NCI-H1436 treated with DMSO at 0.1 percent for 48 hours (cell line): ENCODE measurements around the gene STK10.

Experiments
- DNase-seq: peaks from one replicate; lab custom pipeline; 2025; lab: John Stamatoyannopoulos, UW

Gene STK10

DNA sequence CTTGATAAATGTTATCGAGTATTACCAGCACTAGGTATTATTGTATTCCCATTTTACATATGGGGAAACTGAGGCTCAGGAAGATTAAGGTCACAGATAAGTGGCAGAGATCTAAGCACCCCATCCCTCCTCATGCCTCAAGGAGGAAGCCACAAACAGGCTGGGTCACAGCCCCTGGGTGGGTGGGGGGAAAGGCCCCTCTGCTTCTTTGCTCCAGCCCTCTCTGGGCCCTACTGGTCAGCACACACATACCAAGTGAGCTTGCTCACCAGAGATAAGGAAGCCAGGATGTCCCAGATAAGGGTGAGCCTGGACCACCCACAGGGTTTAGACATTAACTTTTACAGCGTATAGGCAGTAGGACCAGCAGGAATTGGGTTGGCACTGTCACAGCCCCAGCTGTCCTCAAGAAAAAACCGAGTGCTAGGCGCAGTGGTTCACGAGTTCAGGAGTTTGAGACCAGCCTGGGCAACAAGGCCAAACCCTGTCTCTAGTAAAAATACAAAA, 45.3 kb downstream of the STK10 start:
- DNase-seq, result no peak

DNA sequence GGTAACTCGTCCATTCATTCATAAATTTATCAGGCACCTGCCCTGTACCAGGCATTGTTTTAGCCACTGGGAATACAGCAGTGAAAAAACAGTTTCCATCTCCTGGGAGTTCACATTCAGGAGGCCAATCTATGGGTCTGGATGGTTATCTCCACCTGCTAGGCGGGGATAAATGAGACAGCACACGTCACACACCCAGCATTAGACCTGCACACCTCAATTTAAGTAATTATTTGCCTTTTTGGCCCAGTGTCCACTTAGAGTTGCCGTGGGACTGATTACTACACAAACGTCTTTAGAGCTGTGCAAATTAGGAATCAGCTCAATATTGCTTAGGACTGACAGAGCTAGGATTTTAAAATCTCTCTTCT, 46.1 kb downstream of the STK10 start:
- DNase-seq, result peak; percentile 34

DNA sequence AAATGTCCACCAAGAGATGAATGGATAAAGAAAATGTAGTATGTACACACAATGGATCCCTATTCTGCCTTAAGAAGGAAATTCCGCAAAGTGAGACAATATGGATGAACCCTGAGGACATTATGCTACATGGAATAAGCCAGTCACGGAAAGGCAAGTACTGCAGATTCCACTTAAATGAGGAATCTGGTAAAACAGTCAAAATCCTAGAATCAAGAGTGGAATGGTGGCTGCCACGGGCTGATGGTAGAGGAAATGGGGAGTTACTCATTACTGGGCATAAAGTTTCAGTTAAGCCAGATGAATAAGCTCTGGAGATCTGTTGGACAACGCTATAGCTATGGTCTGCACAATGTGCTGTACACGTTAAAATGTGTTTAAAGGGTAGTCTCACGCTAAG, 47.2 kb downstream of the STK10 start:
- DNase-seq, result no peak

DNA sequence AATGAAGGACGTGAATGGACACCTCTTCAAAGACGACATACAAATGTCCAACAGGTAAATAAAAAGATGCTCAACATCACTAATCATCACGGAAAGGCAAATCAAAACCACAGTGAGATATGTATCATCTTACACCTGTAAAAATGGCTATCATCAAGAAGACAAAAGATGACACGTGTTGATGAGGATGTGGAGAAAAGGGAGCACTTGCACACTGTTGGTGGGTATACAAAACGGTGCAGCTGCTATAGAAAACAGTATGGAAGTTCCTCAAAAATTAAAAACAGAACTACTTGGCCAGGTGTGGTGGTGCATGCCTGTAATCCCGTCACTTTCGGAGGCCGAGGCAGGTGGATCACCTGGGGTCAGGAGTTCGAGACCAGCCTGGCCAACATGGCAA, 47.9 kb downstream of the STK10 start:
- no peak for DNase-seq

DNA sequence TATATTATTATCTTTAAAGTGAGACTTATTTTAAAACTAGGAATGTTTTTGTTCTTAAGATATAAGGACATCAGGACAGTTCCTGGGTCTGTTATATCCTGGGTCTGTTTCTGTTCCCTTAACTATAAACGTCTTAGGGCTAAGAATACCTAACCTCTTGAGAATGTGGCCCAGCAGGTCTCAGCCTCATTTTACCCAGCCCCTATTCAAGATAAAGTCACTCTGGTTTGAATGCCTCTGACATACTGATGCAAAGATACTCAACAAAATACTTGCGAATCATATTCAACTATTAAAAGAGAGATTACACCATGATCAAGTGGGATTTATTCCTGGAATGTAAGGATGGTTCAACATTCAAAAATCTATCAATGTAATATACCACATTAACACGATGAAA, 51.0 kb downstream of the STK10 start:
- DNase-seq, result no peak

DNA sequence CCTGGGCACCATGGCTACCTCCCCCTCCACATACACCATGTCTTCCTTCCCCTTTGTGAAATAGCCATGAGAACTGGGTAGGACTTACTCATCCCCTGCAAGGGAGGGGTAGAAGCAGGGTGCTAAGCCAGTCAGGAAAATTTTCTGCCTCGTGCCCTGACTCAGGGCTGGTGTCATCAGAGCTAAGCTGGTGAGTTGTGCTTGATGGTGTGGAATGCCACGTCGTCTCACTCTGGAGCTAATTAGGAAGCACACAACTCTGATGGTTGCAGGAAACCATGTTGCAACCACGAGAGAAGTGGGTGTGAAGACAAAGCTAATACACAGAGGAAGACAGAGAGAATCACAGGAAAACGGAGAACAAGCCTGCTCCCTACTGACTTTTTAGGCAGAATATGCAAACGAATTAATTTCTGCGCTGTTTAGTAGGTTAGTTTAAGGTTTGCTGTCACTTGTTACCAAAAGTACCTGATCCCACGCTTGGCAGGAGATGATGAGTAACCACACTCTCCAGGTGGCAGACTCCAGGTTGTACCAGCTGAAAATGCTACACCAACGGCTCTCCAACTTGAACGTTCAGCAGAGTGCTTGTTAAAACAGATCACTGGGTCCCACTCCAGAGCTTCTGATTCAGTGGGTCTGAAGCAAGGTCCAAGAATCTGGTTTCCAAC, 54.5 kb downstream of the STK10 start:
- no peak for DNase-seq

DNA sequence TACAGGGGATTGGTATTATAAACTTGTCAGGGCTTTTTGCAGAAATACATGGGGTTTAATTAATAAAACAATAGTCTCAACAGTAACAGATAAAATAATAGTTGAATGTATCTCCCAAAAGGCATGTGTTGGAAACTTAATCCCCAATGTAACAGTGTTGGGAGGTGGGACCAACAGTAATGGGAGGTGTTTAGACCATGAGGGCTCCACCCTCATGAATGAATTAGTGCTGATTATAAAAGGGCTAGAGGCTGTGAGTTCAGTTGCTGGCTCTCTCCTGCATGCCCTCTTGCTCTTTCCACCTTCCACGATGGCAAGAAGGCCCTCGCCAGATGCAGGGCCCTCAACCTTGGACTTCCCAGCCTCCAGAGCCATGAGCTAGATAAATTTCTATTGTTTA, 56.3 kb downstream of the STK10 start:
- DNase-seq, result no peak

DNA sequence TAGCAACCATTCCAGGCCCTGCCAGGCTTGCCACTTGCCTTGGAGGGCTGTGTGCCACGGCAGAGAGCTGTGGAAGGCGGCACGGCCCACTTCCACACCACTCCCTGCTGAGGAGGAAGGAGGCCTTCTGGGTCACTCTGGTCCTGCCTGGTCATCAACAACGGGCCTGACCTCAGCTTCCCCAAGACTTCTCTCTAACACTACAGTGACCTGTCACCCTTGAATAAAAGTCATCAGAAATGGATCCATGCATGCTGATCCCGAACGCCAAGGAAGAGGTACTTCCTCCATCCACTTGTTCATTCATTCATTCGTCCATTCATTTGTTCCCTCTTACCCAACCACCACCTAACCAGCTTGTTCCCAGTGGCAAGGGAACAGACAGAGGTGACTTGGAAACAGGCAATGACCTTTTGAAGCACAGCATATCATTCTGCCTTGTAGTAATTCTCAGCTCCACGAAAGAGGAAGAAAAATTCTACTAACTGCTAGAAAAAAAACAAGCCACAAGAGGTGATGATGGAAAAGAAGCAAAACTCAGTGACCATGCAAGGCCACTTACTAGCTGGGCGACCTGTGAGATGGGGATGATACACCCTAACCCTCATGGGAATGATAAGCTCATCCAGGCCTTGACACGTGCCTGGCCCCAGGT, 58.6 kb downstream of the STK10 start:
- no peak for DNase-seq

DNA sequence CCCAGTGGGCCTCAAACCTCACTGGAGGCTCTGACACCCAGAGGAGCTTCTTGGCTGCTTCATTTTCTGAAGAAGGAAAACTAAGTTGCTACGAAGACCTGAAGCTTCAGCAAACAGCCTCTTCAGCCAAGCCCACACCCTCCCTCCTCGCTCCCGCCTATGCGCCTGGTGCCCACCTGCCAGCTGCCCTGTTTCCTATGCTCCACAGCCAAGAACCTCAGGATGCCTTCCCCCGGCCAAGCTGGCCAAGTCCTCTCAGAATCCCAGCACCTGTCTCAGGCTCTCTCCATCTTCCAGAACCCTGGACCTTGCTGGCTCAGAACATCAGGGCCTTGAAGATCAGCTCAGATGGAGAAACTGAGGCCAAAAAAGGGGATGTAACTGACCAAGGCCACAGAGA, 60.4 kb downstream of the STK10 start:
- no peak for DNase-seq

DNA sequence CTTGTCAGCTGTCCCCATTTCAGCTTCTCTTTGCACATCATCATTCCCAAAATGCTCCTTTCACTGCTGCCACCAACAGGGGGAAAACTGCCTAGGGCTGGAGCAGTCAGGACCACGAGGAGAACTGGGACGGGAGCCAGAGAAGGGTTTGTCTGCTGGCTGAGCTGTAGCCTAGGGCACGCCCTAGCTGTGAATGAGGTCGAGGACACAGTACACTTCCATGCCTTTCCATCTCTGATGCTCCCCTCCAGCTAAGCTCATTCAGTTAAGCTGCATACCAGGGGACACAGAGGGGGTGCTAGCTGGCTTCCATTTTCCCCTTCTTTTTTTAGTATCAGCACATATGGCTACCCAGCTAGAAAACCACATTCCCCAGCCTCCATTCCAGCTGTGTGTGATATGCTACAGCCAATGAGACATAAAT, 64.7 kb downstream of the STK10 start:
- no peak for DNase-seq

DNA sequence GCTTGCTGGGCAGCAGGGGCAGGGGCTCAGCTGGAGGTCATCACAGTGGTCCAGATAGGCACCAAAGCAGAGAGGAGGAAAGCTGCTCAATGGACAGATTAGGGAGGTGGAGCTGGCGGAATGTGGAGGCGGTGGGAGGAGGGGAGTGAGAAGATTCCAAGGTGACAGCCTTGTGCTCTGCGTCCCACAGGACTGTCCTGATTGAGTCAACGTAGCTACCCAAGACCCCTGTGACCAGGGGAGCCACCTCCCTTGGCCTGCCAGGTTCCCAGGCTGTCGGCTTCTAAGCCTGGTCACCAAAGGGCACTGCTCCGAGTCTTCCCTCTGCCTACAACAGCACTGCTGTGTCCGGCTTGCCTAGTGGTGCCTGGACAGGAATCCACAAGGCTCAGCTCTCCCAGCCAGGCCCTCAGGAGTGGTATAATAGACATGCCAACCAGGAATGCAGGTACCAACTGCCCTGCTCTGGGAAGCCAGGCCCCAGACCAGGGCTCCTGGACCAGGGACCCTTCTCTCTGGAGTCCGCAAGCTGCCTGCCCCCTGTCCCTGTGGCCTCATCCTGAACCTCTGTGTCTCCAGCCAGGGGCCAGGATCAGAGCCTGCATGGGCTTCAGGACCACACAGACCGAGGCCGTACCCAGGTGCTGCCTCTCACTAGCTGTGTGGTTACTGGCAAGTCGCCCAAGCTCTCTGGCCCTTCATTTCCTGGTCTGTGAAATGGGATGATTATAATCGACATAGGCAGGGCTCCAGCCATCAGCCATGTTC, 67.9 kb downstream of the STK10 start:
- DNase-seq, result no peak

DNA sequence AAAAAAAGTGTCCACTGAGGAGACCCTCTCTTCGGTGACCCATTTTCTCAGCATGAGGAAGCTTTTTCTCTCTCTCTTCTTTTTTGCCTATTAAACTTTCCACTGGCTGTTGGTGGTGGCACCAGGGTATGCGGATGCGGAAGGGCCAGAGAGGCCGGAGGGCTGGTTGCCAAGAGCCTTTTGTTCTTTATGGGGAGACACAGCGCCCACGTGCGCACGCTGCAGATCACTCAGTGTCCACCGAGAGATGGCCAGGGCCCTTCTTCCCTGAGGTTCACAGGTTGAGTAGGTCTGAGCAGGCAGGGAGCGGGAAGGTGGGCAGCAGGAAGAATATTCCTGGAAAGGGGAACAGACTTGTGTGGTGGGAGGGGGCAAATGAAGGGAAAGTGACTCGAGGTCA, 69.1 kb downstream of the STK10 start:
- DNase-seq, result no peak

DNA sequence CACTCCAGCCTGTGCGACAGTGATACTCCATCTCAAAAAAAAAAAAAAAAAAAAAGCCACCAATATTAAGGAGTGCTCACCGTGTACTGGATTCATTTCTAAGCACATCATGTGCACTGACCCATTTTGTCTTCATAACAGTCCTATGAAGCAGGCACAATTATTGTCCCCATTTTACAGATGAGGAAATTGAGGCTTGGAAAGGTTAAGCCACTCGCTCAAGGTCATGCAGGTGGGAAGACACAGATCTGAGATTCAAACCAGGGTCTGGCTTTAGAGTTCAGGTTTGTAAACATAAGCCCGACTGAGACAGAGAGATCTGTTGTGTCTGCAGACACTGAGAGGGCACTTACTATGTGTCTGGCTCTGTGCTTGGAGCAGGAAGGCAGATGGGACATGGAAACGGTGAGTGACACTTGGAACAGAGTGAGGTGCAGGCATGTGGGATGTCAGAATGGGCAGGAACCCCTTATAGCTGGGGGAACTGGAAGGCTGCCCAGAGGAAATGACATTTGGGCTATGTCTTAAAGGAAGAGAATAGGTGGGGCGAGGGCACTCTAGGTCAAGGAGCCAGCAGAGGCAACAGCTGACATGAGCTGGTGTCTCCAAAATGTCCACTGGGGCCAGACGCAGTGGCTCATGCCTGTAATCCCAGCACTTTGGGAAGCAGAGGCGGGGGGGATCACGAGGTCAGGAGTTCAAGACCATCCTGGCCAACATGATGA, 69.9 kb downstream of the STK10 start:
- DNase-seq, result no peak

DNA sequence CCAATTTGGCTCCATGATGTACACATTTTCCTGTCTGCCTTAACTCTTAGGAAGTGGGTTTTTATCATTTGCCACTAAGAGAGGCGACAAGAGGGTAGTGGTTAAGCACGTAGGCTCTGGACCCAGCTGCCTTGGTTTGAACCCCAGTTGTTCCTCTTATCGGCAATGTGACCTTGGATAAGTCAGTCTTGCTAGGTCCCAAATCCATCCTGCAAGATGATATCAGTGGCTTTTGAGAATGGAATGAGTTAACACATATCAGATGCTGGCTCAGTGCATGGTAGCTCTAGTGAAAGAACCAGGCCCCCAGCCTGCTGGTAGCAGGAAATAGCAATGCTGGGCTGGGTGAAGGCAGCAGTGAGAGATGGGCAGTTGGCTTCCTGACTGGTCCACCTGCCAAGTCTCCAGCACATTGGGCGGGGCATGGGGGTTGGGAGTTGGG, 72.5 kb downstream of the STK10 start:
- no peak for DNase-seq

DNA sequence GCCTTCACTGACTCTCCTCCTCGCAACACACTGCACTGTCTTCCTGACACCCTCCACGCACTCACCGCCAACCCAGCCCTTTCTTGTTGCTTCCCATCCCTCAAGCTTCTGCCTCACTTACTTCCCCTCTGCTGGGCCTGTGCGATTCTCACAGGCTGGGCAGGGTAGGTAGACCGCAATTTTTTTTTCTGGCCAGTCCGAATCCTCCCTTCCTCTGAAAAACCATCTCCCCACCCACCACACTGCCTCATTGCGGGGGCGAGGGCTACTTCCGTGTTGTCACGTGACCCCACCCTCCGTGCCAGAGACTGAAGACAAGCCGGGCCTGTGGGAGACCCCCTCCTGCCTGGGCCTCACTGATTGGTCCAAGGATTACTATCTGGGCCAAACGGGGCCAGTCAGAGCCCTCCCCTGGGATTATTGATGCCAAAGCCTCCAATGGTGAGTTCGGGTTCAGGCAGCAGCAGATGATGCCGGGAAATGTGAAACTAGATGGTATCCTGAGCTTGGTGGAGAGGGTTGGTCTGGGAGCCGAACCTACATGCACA, 73.1 kb downstream of the STK10 start:
- no peak for DNase-seq

DNA sequence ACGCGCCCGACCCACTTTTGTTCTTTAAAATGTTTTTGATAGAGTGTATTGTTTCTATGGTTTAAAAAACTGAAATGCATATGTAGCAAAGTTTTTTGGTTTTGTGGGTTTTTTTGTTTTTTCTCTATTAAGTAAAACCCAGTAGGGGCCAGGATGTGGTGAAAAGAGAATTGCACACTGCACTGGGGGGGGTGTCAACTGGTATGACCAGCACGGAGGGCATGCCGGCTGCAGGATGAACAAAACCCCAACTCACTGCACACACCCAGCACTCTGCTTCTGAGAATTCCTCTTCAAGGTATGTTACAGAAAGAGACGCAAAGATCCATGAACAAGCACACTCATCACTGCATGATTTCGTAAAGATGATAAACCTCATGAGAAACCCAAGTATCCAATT, 75.0 kb downstream of the STK10 start:
- DNase-seq, result no peak

DNA sequence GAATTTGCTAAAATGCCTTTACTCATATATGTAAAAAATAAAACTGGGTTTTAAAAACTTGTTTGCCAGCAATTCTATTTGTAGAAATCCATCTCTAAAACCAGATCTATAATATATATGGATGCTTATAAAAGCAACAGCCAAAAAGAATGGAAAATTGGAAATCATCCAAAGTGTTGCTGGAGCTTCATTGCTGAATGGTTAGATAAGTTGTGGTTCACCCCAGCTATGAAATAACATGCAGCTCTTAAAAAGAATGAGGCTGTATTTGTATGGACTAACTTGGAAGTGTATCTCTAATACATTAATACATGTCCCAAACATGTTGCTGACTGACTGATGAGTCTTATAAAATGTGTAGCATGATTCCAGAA, 76.2 kb downstream of the STK10 start:
- DNase-seq, result no peak

DNA sequence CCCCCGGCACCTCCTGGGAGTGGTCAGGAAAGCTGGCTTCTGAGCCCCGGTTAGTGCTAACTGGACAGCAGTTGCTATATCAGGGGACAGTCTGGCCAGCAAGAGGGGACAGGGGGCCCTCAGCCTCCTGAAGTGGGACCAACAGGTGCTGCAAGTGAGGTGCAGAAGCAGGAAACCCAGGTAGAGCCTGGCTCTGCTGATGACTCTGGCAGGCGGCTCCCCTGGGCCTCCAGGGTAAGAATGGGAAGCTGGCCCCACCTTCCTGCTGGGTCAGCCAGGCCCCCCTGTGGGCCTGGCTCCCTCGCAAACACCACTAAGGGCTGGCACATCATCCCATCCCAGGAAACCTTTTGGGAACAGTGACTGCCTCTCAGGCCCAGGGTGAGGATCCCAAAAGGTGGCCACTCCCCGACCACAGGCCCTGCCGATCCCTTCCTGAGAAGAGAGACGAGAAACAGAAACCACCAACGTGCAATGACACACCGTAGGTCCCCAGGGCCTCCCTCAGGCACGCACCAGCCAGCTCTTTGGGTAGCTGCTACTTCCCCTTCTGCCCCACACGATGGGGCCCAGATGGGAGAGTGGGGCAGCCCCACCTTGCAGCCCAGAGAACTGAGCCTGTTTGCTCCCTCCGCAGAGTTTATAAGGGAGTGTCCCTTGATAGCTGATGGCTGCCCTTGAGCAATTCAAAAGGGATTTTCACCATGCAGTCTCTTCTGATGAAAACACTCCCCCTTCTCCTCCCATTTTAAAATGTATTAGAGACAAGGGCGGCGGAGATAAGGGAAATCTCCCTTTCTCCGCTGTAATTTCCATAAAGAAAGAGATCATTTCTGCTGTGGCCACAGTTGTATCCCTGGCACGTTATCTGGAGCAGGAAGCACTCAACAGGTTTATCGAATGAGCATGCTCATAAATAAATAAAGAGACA, 76.8 kb downstream of the STK10 start:
- peak; percentile 1 for DNase-seq

DNA sequence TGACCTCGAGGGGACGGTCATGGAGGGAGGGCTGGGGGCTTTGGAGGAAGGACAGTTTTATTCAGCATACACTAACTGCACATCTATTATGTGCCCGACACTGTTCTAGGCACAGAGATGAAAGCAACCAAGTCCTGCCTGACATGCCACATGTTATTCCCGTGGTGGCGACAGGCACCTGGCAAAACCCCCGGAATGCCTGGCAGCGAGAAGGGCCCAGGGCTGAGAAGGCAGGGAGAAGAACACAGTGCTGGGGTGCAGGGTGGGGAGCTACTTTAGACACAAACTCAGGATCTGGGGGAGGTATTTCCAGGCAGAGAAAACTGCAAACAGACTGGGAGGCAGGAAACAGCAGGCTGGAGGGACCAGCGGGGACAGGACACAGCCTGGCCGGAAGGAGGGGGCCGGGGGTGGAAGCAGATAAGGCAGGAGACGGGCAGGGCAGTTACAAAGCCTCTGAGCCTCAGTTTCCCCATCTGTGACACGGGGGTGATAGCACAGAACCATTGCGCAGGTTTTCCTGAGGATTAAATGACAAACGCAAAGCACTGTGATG, 77.7 kb downstream of the STK10 start:
- no peak for DNase-seq

DNA sequence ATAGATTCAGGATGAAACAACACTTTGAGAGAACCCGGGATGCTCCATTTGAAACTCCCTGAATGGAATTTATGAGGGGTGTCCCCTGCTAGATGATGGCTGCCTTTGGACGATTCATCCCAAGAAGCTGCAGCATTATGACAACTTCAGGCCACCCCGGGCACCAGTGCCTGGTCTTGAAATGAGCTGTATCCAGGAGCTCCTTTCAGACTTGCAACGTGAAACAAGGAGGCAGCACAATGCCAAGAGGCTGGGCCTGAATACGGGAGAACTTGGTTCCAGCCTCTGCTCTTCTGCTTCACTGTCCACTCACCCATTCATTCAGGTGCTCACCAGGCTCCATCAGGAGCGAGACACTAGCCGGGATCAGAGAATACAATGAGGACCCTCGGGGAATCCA, 78.3 kb downstream of the STK10 start:
- DNase-seq, result no peak

DNA sequence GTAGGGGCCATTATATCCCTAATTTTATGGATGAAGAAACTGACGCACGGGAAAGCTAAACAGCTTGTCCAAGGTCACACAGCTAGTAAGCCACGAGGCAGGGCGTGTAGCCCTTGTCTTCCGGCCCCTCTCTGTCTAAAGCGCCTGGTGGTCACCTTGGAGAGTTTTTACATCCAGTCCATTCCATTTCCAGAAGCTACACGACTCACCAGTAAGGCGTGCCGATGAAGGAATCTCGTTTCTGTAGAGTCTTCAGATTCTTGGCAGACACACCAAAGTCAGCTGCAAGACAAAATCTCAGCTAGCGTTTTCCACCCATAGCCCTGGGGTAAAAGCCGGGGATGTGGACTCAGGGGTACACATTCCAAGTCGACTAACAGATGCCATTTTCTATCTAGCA, 80.5 kb downstream of the STK10 start:
- no peak for DNase-seq
